ENCODE results near the gene PPM1H.

GRCh38 chr12:62670986-62671720, 263.8 kb downstream of the PPM1H start:
- no peak for TF ChIP-seq CTCF (conservative IDR thresholded peaks at IDR 0.05; ENCODE audit: low read depth, low read length)
- TF ChIP-seq EZH2 (IDR thresholded peaks at IDR 0.05; ENCODE audit: borderline replicate concordance, low read depth, low read length, poor library complexity, severe bottlenecking): no peak

Data from A673 (cell line).